Neuronal stem cell (in vitro differentiated cells): ENCODE measurements around the gene TMEM250.

Experiments
- DNase-seq: peaks from one replicate; pipeline ENCODE4 v3.0.0-alpha.2; 2013; ENCODE audit warnings: low spot score
- H2AFZ ChIP-seq: one replicate; pipeline ENCODE4 v1.6.1; 2013; ENCODE audit warnings: mild to moderate bottlenecking, low read length, inconsistent platforms
- H2AK5ac ChIP-seq: 2 replicates; pipeline ENCODE4 v1.6.1; 2013; ENCODE audit warnings: low read depth, mild to moderate bottlenecking, inconsistent platforms, low read length, moderate library complexity, mixed read lengths
- H2BK120ac ChIP-seq: 2 replicates; pipeline ENCODE4 v1.6.1; 2013; ENCODE audit warnings: low read depth, mild to moderate bottlenecking, inconsistent platforms, low read length, moderate library complexity, mixed read lengths
- H2BK12ac ChIP-seq: one replicate; pipeline ENCODE4 v1.6.1; 2013; ENCODE audit warnings: low read length, inconsistent platforms
- H2BK15ac ChIP-seq: 2 replicates; pipeline ENCODE4 v1.6.1; 2013; ENCODE audit warnings: mild to moderate bottlenecking, low read length, inconsistent platforms, mixed read lengths
- H2BK5ac ChIP-seq: one replicate; pipeline ENCODE4 v1.6.1; 2013; ENCODE audit warnings: inconsistent platforms, mild to moderate bottlenecking, low read length, moderate library complexity
- H3K14ac ChIP-seq: one replicate; pipeline ENCODE4 v1.6.1; 2013; ENCODE audit warnings: low read length, inconsistent platforms
- H3K18ac ChIP-seq: 2 replicates; pipeline ENCODE4 v1.6.1; 2013; ENCODE audit warnings: low read length, inconsistent platforms
- H3K23ac ChIP-seq: 2 replicates; pipeline ENCODE4 v1.6.1; 2013; ENCODE audit warnings: low read depth, mild to moderate bottlenecking, mixed read lengths, low read length, inconsistent platforms; ENCODE audit not compliant: poor library complexity
- H3K27ac ChIP-seq: replicated peaks from 3 replicates; pipeline ENCODE4 v1.5.1; 2013; ENCODE audit warnings: low read length, inconsistent platforms
- H3K27me3 ChIP-seq, 3 experiments: 2 replicates each; pipeline ENCODE4 v1.6.1; 2013; ENCODE audit warnings: low read length in 3 of 3, mild to moderate bottlenecking in 2 of 3, inconsistent platforms in 1 of 3, low read depth in 1 of 3, mixed read lengths in 1 of 3, moderate library complexity in 1 of 3; ENCODE audit not compliant: control insufficient read depth in 3 of 3, insufficient read depth in 3 of 3
- H3K36me3 ChIP-seq, 2 donors: replicated peaks in 1 of 2; 2 replicates each; pipeline ENCODE4 v1.6.1; 2013; ENCODE audit warnings: low read length in 2 of 2; ENCODE audit not compliant: control insufficient read depth in 2 of 2, insufficient read depth in 2 of 2
- H3K4ac ChIP-seq: 2 replicates; pipeline ENCODE4 v1.6.1; 2013; ENCODE audit warnings: inconsistent platforms, mild to moderate bottlenecking, low read length, moderate library complexity
- H3K4me1 ChIP-seq, 2 donors: 1 replicate in 1 of 2; 2 replicates in 1 of 2; pipeline ENCODE4 v1.6.1; 2013; ENCODE audit warnings: low read length in 2 of 2, low read depth in 1 of 2; ENCODE audit not compliant: control insufficient read depth in 2 of 2, insufficient read depth in 1 of 2
- H3K4me2 ChIP-seq: one replicate; pipeline ENCODE4 v1.6.1; 2013; ENCODE audit warnings: mild to moderate bottlenecking, low read length, inconsistent platforms; ENCODE audit not compliant: insufficient read depth, poor library complexity, severe bottlenecking
- H3K4me3 ChIP-seq, 2 donors: 2 replicates each; pipeline ENCODE4 v1.5.1; 2013; ENCODE audit warnings: low read length in 2 of 2, mild to moderate bottlenecking in 2 of 2, inconsistent platforms in 1 of 2, moderate library complexity in 1 of 2
- H3K79me1 ChIP-seq: one replicate; pipeline ENCODE4 v1.6.1; 2013; ENCODE audit warnings: low read depth, mild to moderate bottlenecking, inconsistent platforms, low read length, moderate library complexity
- H3K9ac ChIP-seq: one replicate; pipeline ENCODE4 v1.6.1; 2013; ENCODE audit warnings: mild to moderate bottlenecking, low read depth, low read length, inconsistent platforms; ENCODE audit not compliant: poor library complexity
- H3K9me3 ChIP-seq, 2 donors: replicated peaks in 1 of 2; 2 replicates each; pipeline versions ENCODE3 to v1.6.1; 2013; ENCODE audit warnings: low read length in 2 of 2, mild to moderate bottlenecking in 2 of 2, inconsistent platforms in 1 of 2, low read depth in 1 of 2, mixed read lengths in 1 of 2, moderate library complexity in 1 of 2; ENCODE audit not compliant: control insufficient read depth in 2 of 2, insufficient read depth in 1 of 2
- H4K8ac ChIP-seq: one replicate; pipeline ENCODE4 v1.6.1; 2013; ENCODE audit warnings: low read depth, mild to moderate bottlenecking, inconsistent platforms, low read length, moderate library complexity
- H4K91ac ChIP-seq: one replicate; pipeline ENCODE4 v1.6.1; 2013; ENCODE audit warnings: low read length, low read depth, mild to moderate bottlenecking, inconsistent platforms; ENCODE audit not compliant: poor library complexity
- WGBS, 2 donors: extraction: QIAGEN DNeasy Blood & Tissue Kit; methylation state at CpG; one replicate each; pipeline ENCODE4 v1.1.7; 2013; ENCODE audit warnings: missing lambda C conversion rate in 2 of 2, mixed read lengths in 1 of 2; ENCODE audit not compliant: insufficient read length in 2 of 2, insufficient replicate concordance in 1 of 2; ENCODE audit errors: extremely low coverage in 2 of 2; 5-methylcytosine and 5-hydroxymethylcytosine counted together

The TMEM250 gene

DNA sequence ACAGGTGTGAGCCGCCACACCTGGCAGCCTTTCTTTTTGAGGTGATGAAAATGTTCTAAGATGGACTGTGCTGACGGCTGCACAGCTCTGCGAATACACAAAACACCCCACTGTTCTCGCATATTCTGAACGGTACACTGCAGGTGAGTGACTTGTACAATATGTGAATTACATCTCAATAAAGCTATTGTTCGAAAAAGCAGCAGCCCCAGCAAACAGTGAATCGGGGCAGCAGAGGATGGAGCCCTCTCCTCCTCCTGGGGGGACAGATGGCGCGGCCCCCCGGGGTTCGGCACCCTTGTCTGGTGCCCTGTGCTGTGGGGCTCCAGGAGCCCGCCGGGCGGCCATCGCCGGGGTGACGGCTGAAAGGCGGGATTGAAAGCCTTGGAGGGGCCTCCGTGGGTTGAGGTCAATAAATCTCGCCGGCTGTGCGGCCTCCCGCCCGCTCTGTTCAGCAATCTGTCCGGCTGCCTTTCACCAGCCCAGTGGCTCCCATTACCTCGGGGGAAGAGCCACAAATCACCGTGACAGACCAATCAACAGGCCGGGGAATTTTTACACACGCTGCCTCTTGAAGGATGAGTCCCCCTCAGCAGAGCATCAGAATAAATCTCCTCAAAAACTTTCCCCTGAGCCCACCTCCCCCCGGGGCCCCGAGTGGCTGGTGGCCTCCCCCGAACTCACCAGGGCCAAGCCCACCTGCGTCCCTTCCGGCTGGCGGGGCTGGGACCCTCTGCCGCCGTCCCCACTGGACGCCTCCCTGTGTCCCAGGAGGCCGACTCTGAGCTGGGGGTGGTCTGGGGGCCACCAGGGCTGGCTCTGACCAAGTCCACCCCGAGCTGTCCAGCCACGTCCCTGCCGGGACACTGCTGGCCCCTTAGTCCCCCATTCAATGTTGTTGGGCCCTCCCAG lies 37.8 kb upstream of the TMEM250 start:
- H3K9ac ChIP-seq: no peak overlapping the region
- peaks cover 8 to 16% of the 10 kb centered on the region in 2 donors for H3K4me1 ChIP-seq
- H3K27me3 ChIP-seq: peaks cover 0 to 83% (median under 1%) of the 10 kb centered on the region in 3 experiments

DNA sequence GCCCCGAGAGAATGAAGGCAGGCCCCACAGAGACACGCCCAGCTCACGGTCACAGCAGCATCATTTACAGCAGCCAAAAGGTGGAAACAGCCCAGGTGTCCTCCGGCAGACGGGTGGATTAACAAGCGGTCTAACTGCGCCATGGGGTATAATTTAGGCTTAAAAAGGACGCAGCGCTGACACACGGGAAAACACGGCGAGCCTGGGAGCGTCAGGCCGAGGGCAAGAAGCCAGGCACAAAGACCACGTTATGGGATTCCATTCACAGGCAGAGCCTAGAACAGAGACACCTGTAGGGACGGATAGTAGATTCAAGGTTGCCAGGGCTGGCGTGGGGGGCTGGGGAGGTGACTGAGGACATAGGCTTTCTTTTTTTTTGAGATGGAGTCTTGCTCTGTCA lies 36.9 kb upstream of the TMEM250 start:
- no peak overlapping the region for H3K18ac ChIP-seq
- peak overlapping the region; percentile 60 for H2AK5ac ChIP-seq
- peak overlapping the region; percentile 30 for H2BK15ac ChIP-seq
- WGBS, 2 donors: no CpG with 5 or more reads among the region's 17 CpGs
- no peak overlapping the region for H3K27ac ChIP-seq
- H4K91ac ChIP-seq: no peak overlapping the region
- H3K23ac ChIP-seq: no peak overlapping the region
- no peak overlapping the region for H3K4ac ChIP-seq
- H3K9me3 ChIP-seq: no peaks in the 10 kb centered on the region
- no peak overlapping the region for H2BK12ac ChIP-seq
- H3K9ac ChIP-seq: no peak overlapping the region
- H2AFZ ChIP-seq: no peak overlapping the region
- DNase-seq: no peak
- peaks cover 12 to 14% of the 10 kb centered on the region in 2 donors for H3K4me1 ChIP-seq
- H3K79me1 ChIP-seq: peaks cover 5% of the 10 kb centered on the region
- peak overlapping the region; percentile 57 for H3K14ac ChIP-seq
- peak overlapping the region in 1 of 2 donors; percentile 29 for H3K4me3 ChIP-seq
- H3K27me3 ChIP-seq: peaks cover 0 to 82% (median 6%) of the 10 kb centered on the region in 3 experiments
- H3K36me3 ChIP-seq: no peaks in the 10 kb centered on the region
- H3K4me2 ChIP-seq: no peak overlapping the region
- no peak overlapping the region for H4K8ac ChIP-seq
- no peak overlapping the region for H2BK5ac ChIP-seq
- no peak overlapping the region for H2BK120ac ChIP-seq

More for the DNA sequence above, 37.8 kb upstream of the TMEM250 start:
- no peak for DNase-seq
- H4K91ac ChIP-seq: no peak overlapping the region
- H3K4me3 ChIP-seq: no peak overlapping the region
- H3K79me1 ChIP-seq: peaks cover 5% of the 10 kb centered on the region
- H3K14ac ChIP-seq: no peak overlapping the region
- no peak overlapping the region for H4K8ac ChIP-seq
- H3K36me3 ChIP-seq: no peaks in the 10 kb centered on the region
- no peak overlapping the region for H3K4me2 ChIP-seq
- H2BK120ac ChIP-seq: no peak overlapping the region
- WGBS, 2 donors: no CpG with 5 or more reads among the region's 42 CpGs
- no peak overlapping the region for H3K4ac ChIP-seq
- H3K27ac ChIP-seq: no peak overlapping the region
- no peaks in the 10 kb centered on the region for H3K9me3 ChIP-seq
- no peak overlapping the region for H2BK5ac ChIP-seq
- peak overlapping the region; percentile 53 for H3K18ac ChIP-seq
- H3K23ac ChIP-seq: no peak overlapping the region
- H2AK5ac ChIP-seq: no peak overlapping the region
- H2BK15ac ChIP-seq: no peak overlapping the region
- H2BK12ac ChIP-seq: no peak overlapping the region
- no peak overlapping the region for H2AFZ ChIP-seq

DNA sequence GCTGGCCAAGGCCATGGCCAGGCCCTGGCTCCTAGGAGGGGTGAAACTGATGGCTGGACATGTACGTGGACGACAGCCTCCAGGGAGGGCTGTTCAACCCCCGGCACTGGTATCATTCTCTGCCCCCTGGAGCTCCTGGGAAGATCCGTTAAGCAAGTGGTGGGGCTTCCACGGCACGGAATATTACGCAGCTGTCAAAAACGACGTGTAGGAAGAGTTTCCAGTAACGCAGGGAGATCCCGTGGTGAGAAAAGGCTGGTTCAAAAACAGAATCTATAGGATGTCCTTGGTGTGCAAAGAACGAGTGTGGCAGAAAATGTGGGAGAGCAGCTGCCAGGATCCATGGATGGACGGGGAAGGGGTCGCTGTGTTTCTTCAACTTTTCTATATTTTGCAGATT lies 36.3 kb upstream of the TMEM250 start:
- Histone ChIP-seq H3K9me3 (no peaks in the 10 kb centered on the region), H2AFZ (no peak overlapping the region), H2BK12ac (no peak overlapping the region), H3K4me1 (peaks cover 8 to 10% of the 10 kb centered on the region in 2 donors), H3K27ac (no peak overlapping the region), H3K27me3 (peaks cover 0 to 75% (median 8%) of the 10 kb centered on the region in 3 experiments), H3K23ac (no peak overlapping the region), H2BK120ac (no peak overlapping the region), H3K36me3 (no peaks in the 10 kb centered on the region), H3K18ac (peak overlapping the region; percentile 15), H3K4me2 (no peak overlapping the region), H3K14ac (no peak overlapping the region), H4K91ac (no peak overlapping the region), H2BK5ac (no peak overlapping the region), H3K9ac (no peak overlapping the region), H3K79me1 (peaks cover 2% of the 10 kb centered on the region), H3K4ac (no peak overlapping the region), H3K4me3 (no peak overlapping the region), H2BK15ac (peak overlapping the region; percentile 5), H2AK5ac (no peak overlapping the region), H4K8ac (no peak overlapping the region)
- no CpG with 5 or more reads among the region's 14 CpGs for WGBS, 2 donors
- DNase-seq: no peak

DNA sequence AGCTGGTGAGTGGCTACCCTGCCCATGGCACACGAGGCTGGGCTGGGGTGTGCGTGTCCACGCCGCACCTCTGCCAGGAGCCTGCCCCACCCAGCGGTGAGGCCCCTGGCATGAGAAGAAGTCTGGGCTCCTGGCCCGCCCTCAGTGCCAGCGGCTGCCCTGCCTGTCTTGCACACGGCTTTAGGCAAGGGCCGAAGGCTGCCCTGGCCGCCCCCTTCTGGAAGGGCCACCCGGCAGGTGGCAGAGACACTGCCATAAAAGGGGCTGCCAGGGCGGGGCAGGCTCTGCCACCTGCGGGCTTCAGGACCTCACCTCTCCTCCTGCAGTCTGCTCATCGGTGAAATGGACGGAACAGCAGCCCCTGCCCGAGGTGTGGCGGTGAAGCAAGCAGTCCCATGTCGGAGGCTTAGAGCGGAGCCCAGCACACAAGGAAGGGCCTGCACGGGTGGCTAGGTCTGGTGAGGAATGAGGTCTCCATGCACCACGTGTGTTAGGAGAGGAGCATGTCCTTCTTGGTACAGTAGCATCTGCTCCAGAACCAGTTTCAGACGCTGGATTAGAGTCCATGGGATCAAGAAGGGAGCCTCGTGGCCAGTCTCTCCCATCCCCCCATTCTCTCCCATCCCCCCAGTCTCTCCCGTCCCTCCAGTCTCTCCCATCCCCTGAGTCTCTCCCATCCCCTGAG lies 34.8 kb upstream of the TMEM250 start:
- H3K14ac ChIP-seq: no peak overlapping the region
- H2BK15ac ChIP-seq: peak overlapping the region; percentile 22
- H3K4me3 ChIP-seq: no peak overlapping the region
- no CpG with 5 or more reads among the region's 24 CpGs for WGBS, 2 donors
- H3K18ac ChIP-seq: peak overlapping the region; percentile 53
- H2BK12ac ChIP-seq: no peak overlapping the region
- peak overlapping the region; percentile 61 for H2AK5ac ChIP-seq
- H3K4me1 ChIP-seq: peaks cover 10 to 15% of the 10 kb centered on the region in 2 donors
- peaks cover 0 to 74% (median 12%) of the 10 kb centered on the region in 3 experiments for H3K27me3 ChIP-seq
- peaks cover 2% of the 10 kb centered on the region for H3K79me1 ChIP-seq
- no peak overlapping the region for H2AFZ ChIP-seq
- H2BK5ac ChIP-seq: no peak overlapping the region
- DNase-seq: no peak
- peak overlapping the region; percentile 38 for H3K9ac ChIP-seq
- no peak overlapping the region for H3K4me2 ChIP-seq
- H3K36me3 ChIP-seq: no peaks in the 10 kb centered on the region
- H4K8ac ChIP-seq: no peak overlapping the region
- H3K4ac ChIP-seq: no peak overlapping the region
- H2BK120ac ChIP-seq: peak overlapping the region; percentile 83
- no peaks in the 10 kb centered on the region for H3K9me3 ChIP-seq
- no peak overlapping the region for H3K27ac ChIP-seq
- no peak overlapping the region for H4K91ac ChIP-seq
- H3K23ac ChIP-seq: peak overlapping the region; percentile 83
